GM06990 (cell line): ENCODE measurements around the gene SIK1.

Source experiments
- DNase-seq: peaks from one replicate; pipeline ENCODE4 v3.0.0-alpha.2; 2011; ENCODE audit not compliant: insufficient read length; ENCODE audit errors: extremely low read depth
- H3K27me3 ChIP-seq: replicated peaks from 2 replicates; pipeline ENCODE4 v1.6.0; 2011; ENCODE audit warnings: low read length; ENCODE audit not compliant: control insufficient read depth, insufficient read depth
- H3K36me3 ChIP-seq: 2 replicates; pipeline ENCODE4 v1.5.1; 2011; ENCODE audit warnings: low read length; ENCODE audit not compliant: control insufficient read depth, insufficient read depth
- H3K4me3 ChIP-seq: replicated peaks from 2 replicates; pipeline ENCODE4 v1.5.1; 2011; ENCODE audit warnings: low read depth, mild to moderate bottlenecking, control low read depth, low read length
- CTCF ChIP-seq: IDR thresholded peaks from 2 replicates; pipeline ENCODE4 v1.5.1; 2011; ENCODE audit warnings: low read length, control low read depth, mild to moderate bottlenecking, inconsistent platforms; ENCODE audit not compliant: insufficient read depth, poor library complexity, severe bottlenecking

The SIK1 gene

DNA sequence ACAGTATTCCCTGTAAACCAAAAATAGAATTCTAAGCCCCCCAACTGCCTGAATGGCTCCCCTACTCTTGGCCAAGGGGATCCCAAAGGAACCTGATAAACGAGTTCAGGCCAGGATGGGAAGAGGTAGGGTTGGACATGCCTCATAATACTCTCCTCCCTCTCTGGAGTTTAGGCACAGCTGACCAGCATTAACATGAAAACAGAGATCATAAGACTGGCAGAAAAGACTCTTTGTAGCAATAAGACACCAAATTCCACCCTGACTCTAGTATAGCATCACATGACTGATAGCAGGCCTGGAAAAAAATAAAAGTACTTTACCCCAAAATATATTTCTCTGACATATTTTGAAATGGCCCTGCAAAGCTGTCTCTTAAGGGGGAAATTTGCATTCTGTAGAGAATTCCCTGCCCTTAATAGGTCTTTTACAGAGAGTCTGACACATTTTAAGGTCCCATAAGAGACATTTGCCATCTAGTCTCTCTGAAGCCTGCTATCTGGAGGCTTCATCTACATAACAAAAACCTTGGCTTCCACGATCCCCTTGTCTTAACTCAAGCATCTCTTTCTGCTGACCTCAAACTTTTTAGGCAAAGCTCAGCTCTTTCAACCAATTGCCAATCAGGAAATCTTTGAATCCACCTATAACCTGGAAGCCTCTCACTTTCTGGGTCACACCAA is 55.9 kb downstream of the SIK1 start:
- TF ChIP-seq CTCF: no peak
- Histone ChIP-seq H3K4me3 (no peak overlapping the region), H3K36me3 (no peaks in the 10 kb centered on the region), H3K27me3 (no peaks in the 10 kb centered on the region)
- DNase-seq: no peak

DNA sequence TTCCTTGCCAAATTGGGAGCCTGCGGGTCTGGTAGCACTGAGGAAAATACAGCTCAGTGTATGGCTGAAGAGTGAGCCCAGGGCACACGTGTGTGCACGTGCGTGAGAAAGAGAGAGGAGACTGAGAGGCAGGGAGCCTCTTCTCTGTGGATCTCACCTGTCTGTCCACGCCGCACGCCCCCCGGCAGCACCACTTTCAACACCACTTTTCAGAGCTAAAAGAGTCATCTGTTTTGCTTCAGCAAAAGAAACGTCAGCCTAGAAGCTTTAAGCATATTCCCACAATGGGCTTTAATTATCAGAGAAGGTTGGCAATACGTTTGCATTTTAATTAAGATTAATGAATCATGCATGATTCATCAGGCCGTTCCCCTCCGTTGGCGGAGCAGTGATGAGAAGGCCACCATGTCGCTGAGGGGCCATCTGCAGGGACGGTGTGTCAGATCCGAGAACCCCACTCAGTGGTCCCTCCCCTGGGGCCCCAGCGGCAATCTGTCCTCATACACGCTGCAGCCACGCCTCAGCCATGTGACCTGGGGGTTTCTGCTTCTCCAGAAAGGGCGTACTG is 56.8 kb downstream of the SIK1 start:
- no peak for TF ChIP-seq CTCF
- Histone ChIP-seq H3K27me3 (no peaks in the 10 kb centered on the region), H3K36me3 (no peaks in the 10 kb centered on the region), H3K4me3 (no peak overlapping the region)
- DNase-seq: no peak

GRCh38 chr21:43369596-43370090 is 57.3 kb downstream of the SIK1 start:
- H3K36me3 ChIP-seq: no peaks in the 10 kb centered on the region
- no peak for DNase-seq
- H3K27me3 ChIP-seq: no peaks in the 10 kb centered on the region
- H3K4me3 ChIP-seq: no peak overlapping the region
- TF ChIP-seq CTCF: no peak

DNA sequence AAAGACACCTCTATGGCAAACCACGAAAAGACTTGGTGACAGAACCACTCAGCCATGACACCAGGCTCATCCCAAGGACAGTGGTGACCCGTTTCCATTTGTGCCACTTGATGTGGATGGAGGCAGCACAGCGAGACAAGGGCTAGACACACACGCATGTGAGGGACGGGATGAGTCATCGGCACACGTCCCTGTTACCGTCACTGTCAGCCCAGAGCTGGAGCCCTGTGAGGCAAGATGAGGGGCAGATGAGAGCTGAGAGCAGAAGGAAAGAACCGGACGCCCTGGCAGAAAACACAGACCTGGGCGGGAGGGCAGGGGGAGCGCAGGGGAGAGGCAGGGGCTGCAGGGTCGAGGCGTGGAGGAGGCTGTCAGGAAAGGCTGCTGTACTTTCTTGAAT is 57.8 kb downstream of the SIK1 start:
- TF ChIP-seq CTCF: no peak
- DNase-seq: peak; percentile 32
- Histone ChIP-seq H3K4me3 (no peak overlapping the region), H3K36me3 (no peaks in the 10 kb centered on the region), H3K27me3 (no peaks in the 10 kb centered on the region)

GRCh38 chr21:43368685-43369084 is 58.2 kb downstream of the SIK1 start:
- DNase-seq: no peak
- no peak for TF ChIP-seq CTCF
- Histone ChIP-seq H3K36me3 (no peaks in the 10 kb centered on the region), H3K4me3 (no peak overlapping the region), H3K27me3 (no peaks in the 10 kb centered on the region)
